ENCODE results near the gene FGD3.

DNA sequence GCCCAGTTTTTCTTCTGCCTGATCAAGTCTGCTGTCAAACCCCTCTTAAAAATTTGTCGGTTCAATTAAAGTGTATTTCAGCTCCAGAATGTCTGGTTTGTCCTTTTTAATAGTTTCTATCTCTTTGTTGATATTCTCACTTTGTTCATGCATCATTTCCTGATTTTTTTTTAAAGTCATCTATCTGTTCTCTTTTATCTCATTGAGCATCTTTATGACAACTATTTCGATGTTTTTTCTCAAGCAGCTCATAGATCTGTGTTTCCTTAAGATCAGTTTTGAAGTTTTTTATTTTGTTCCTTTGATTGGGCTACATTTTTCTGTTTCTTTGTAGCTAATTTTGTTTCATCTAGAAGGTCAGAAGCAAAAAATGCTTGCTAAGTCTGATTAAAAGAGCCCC lies 53.7 kb downstream of the FGD3 start:
- TF ChIP-seq POLR2A (IDR thresholded peaks at IDR 0.05) (no peak), POLR2AphosphoS5 (IDR thresholded peaks at IDR 0.05) (no peak)
- TF ChIP-seq, protein P1, sequence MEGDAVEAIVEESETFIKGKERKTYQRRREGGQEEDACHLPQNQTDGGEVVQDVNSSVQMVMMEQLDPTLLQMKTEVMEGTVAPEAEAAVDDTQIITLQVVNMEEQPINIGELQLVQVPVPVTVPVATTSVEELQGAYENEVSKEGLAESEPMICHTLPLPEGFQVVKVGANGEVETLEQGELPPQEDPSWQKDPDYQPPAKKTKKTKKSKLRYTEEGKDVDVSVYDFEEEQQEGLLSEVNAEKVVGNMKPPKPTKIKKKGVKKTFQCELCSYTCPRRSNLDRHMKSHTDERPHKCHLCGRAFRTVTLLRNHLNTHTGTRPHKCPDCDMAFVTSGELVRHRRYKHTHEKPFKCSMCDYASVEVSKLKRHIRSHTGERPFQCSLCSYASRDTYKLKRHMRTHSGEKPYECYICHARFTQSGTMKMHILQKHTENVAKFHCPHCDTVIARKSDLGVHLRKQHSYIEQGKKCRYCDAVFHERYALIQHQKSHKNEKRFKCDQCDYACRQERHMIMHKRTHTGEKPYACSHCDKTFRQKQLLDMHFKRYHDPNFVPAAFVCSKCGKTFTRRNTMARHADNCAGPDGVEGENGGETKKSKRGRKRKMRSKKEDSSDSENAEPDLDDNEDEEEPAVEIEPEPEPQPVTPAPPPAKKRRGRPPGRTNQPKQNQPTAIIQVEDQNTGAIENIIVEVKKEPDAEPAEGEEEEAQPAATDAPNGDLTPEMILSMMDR (IDR thresholded peaks at IDR 0.05 in 8 of 11, conservative IDR thresholded peaks at IDR 0.05 in 3 of 11), result no peak

Data from spleen (tissue), 7 donors.